Ovary (tissue), 9 donors: ENCODE measurements around the gene METRN. TPM values are rescaled to one million over a fixed set of nuclear protein-coding genes. Genes with fewer than 3 reads are reported as not detected.

Experiments
- DNase-seq, 5 donors: peaks; one replicate each; pipeline ENCODE4 v3.0.0-alpha.2; 2019 to 2020
- H3K27ac ChIP-seq, 2 donors: fragments of 200-600 bp; one replicate each; pipeline versions ENCODE4 v1.5.1 to v1.8.0; 2019 to 2022
- H3K27me3 ChIP-seq: fragments of 200-600 bp; one replicate; pipeline ENCODE4 v1.8.0; 2022
- H3K36me3 ChIP-seq: fragments of 200-600 bp; sonication (generic); one replicate; pipeline ENCODE4 v1.5.1; 2019
- H3K4me1 ChIP-seq: one replicate; pipeline ENCODE4 v1.8.1; 2013; ENCODE audit warnings: mild to moderate bottlenecking, moderate library complexity; ENCODE audit not compliant: insufficient read depth
- H3K4me3 ChIP-seq: fragments of 200-600 bp; sonication (generic); one replicate; pipeline ENCODE4 v1.5.1; 2017
- H3K9me3 ChIP-seq, 2 donors: fragments of 200-600 bp in 1 of 2; sonication (generic) in 1 of 2; one replicate each; pipeline versions ENCODE4 v1.5.1 to v1.8.1; 2013 to 2019; ENCODE audit warnings: mild to moderate bottlenecking in 1 of 2, moderate library complexity in 1 of 2
- EP300 ChIP-seq: sonication (generic); formaldehyde crosslinking; IDR thresholded peaks from one replicate; pipeline ENCODE4 v1.6.1; 2017; ENCODE audit warnings: antibody characterized with exemption
- POLR2A ChIP-seq: fragments of 450-650 bp; IDR thresholded peaks from one replicate; pipeline ENCODE4 v1.6.1; 2017; ENCODE audit warnings: antibody characterized with exemption, mild to moderate bottlenecking, moderate library complexity
- WGBS, 3 donors: extraction: QIAGEN DNeasy Blood & Tissue Kit in 1 of 3; methylation state at CpG; one replicate each; pipeline versions ENCODE4 v1.1.5 to v1.1.7; 2013 to 2017; 5-methylcytosine and 5-hydroxymethylcytosine counted together
- intact Hi-C, 4 donors: fragments of 100-400 bp; cut with DNase I; formaldehyde crosslinking; loops; one replicate each; pipeline versions ENCODE4 v1.11.0 to v1.15.1; 2022 to 2023
- polyA plus RNA-seq, 2 donors: library from polyadenylated mRNA; stranded (reverse); fragments of 200-250 nt in 1 of 2; fragments of 350-450 nt in 1 of 2; fragmentation: Illumina TruSeq in 1 of 2; extraction: RNeasy Lipid Tissue Mini Kit (QIAGEN cat#74804) in 1 of 2; gene quantifications; one replicate each; pipeline ENCODE4 v1.2.3, GENCODE V29; 2013 to 2014
- total RNA-seq, 7 donors: library from RNA; depleted of rRNA in 2 of 7; stranded (reverse); fragments of >200 nt in 2 of 7; fragmentation: NEBNext Ultra II Directional in 3 of 7; extraction: Animal tissue kit (Norgen Biotek cat#: 25700) in 3 of 7; gene quantifications; one replicate each; pipeline versions ENCODE4 v1.1.0 to v1.2.4, GENCODE V29; 2016 to 2023
- TF ChIP-seq, protein P1 (sequence below), 3 donors: fragments of 450-650 bp in 2 of 3; fragments of 200-600 bp in 1 of 3; IDR thresholded peaks; one replicate each; pipeline versions ENCODE4 v1.5.1 to v1.8.0; 2016 to 2022; ENCODE audit warnings: antibody characterized with exemption in 3 of 3, mild to moderate bottlenecking in 1 of 3
- donor health status: DM: no; HTN: no; CAD: no; lungs with moderate emphysema.
- donor health status: DM: no; HTN: no; CAD: no.
- donor health status: Bipolar disorder and iron deficiency.
- donor health status: DM: yes; HTN: yes; CAD: no.
- donor health status: DM: no; HTN: no; CAD: no.
- donor health status: DM: yes; HTN: yes; CAD: no.

Gene METRN
- total and polyA plus RNA-seq, 9 donors, result 0.40 to 57.1 (median 10.4) TPM

GRCh38 chr16:708019-708418 is 6.9 kb upstream of the METRN start:
- H3K4me1 ChIP-seq, result peaks cover 1% of the 10 kb centered on the region
- peaks cover 7% of the 10 kb centered on the region for H3K27me3 ChIP-seq
- no peaks in the 10 kb centered on the region for H3K9me3 ChIP-seq
- H3K27ac ChIP-seq, result no peak overlapping the region
- TF ChIP-seq EP300 (no peak), POLR2A (no peak)
- TF ChIP-seq, protein P1, sequence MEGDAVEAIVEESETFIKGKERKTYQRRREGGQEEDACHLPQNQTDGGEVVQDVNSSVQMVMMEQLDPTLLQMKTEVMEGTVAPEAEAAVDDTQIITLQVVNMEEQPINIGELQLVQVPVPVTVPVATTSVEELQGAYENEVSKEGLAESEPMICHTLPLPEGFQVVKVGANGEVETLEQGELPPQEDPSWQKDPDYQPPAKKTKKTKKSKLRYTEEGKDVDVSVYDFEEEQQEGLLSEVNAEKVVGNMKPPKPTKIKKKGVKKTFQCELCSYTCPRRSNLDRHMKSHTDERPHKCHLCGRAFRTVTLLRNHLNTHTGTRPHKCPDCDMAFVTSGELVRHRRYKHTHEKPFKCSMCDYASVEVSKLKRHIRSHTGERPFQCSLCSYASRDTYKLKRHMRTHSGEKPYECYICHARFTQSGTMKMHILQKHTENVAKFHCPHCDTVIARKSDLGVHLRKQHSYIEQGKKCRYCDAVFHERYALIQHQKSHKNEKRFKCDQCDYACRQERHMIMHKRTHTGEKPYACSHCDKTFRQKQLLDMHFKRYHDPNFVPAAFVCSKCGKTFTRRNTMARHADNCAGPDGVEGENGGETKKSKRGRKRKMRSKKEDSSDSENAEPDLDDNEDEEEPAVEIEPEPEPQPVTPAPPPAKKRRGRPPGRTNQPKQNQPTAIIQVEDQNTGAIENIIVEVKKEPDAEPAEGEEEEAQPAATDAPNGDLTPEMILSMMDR (IDR thresholded peaks at IDR 0.05), result no peak
- intact Hi-C loops, result no loop called here
- 53 to 54% (median 54%) methylated on average over 3 of the region's 3 CpGs for WGBS, 3 donors
- no peak overlapping the region for H3K4me3 ChIP-seq
- DNase-seq, result no peak
- no peaks in the 10 kb centered on the region for H3K36me3 ChIP-seq

GRCh38 chr16:708959-709358 is 6.0 kb upstream of the METRN start:
- Histone ChIP-seq H3K9me3 (no peaks in the 10 kb centered on the region), H3K27ac (no peak overlapping the region), H3K4me1 (peaks cover 1% of the 10 kb centered on the region), H3K27me3 (peaks cover 7% of the 10 kb centered on the region), H3K36me3 (no peaks in the 10 kb centered on the region), H3K4me3 (no peak overlapping the region)
- no peak for DNase-seq
- TF ChIP-seq, protein P1 (IDR thresholded peaks at IDR 0.05), result no peak
- TF ChIP-seq EP300 (no peak), POLR2A (no peak)
- intact Hi-C loops, result no loop called here
- WGBS, 3 donors, result 73 to 93% (median 78%) methylated on average over 2 to 4 of the region's 4 CpGs

DNA sequence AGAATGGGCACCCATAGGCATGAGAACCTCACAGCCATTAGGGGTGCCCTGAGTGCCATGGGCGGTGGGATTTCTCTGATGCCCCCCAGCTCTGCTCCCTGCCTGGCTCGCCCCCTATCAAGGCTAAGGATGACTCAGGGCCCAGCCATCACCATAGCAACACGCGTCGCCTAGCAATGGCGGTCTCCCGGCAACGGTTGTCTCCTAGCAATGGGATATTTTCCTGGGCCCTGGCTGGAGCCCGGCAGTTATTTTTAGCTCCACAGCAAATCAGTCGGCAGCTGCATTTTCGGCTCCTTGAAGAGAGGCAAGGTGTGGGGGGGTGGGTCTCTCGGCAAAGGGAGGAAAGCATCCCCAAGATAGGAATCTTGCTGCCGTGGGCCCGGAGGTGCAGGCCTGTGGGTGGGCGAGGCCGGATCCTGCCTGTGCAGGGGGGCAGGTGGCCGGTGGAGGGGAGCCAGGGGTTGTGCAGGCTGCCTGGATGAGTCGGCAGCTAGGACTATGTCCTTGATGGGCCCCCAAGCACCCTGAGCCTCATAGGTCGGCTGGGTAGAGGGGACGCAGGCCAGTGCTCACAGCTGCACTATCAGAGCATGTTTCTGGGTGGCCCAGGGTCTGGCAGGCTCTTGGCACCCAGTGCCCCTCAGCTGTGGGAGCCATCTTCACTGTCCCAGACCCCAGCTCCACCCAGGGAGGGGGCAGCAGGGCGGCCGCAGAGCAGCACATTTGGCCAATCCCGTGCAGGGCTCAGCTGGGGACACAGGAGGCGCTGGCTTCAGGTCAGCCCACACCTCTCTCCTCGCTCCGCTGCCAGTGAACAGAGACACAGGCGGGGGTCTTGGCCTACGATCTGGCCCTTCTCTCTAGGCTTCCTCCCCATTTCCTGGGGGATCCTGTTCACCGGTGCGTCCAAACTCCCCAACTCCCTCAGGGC is 5.1 kb upstream of the METRN start:
- intact Hi-C loops, result loop anchor here in 1 of 4 donors (5.0 kb wide), 1 partner anchor 387 kb away; the partner anchor contains the start of gene C1QTNF8
- TF ChIP-seq POLR2A, result no peak
- TF ChIP-seq, protein P1 (IDR thresholded peaks at IDR 0.05), result no peak
- no peak for TF ChIP-seq EP300
- H3K4me3 ChIP-seq, result no peak overlapping the region
- H3K9me3 ChIP-seq, result no peaks in the 10 kb centered on the region
- H3K36me3 ChIP-seq, result no peaks in the 10 kb centered on the region
- peaks cover 6% of the 10 kb centered on the region for H3K4me1 ChIP-seq
- DNase-seq, result no peak
- no peak overlapping the region for H3K27ac ChIP-seq
- H3K27me3 ChIP-seq, result peaks cover 3% of the 10 kb centered on the region
- WGBS, 3 donors, result 6 to 10% (median 7%) methylated on average over 27 to 30 of the region's 30 CpGs

DNA sequence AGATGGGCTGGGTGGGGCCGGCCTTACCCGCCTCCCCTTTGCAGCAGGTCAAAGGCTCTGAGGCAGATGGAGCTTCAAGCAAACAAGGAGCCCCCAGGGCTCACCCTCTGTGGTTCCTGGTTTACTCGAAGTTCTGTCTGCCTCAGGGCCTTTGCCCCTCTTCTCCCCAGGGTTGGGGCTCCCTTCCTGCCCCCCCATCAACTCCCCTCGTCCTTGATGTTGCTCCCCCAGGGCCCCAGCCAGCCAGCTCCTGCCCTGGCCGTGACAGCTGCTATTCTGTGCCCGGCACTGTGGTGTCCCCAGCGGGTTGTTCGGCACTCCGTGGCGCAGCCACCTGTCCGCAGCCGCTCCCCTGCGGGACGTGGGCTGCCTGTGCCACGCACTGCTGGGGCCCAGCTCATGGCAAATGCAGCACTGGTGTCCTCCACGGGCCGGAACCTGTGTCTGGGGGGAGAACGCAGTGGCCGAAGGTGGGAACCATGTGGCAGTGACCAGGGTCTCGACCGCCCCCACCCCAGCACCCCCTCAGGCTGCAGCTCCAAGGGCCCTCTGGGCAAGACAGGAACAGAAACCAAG is 4.3 kb upstream of the METRN start:
- intact Hi-C loops, result loop anchor here in 1 of 4 donors (5.0 kb wide), 1 partner anchor 387 kb away; the partner anchor contains the start of gene C1QTNF8
- no peak for DNase-seq
- WGBS, 3 donors, result 53 to 56% (median 53%) methylated on average over 13 to 21 of the region's 21 CpGs
- Histone ChIP-seq H3K4me1 (peaks cover 10% of the 10 kb centered on the region), H3K4me3 (no peak overlapping the region), H3K9me3 (no peaks in the 10 kb centered on the region), H3K27me3 (peaks cover 3% of the 10 kb centered on the region), H3K36me3 (no peaks in the 10 kb centered on the region), H3K27ac (no peak overlapping the region)
- TF ChIP-seq EP300 (no peak), POLR2A (no peak)
- TF ChIP-seq, protein P1 (IDR thresholded peaks at IDR 0.05), result no peak
